Vagina (tissue), 2 donors: ENCODE data around the gene CDK5R2. TPM values are rescaled to one million over a fixed set of nuclear protein-coding genes. Genes with fewer than 3 reads are reported as not detected.

Experiments
- DNase-seq, 2 donors: peaks; one replicate each; pipeline ENCODE4 v3.0.0-alpha.2; 2017; ENCODE audit errors: extremely low spot score in 2 of 2
- H3K27ac ChIP-seq: fragments of 200-600 bp; sonication (generic); one replicate; pipeline ENCODE4 v1.5.1; 2019
- H3K27me3 ChIP-seq: fragments of 200-600 bp; sonication (generic); one replicate; pipeline ENCODE4 v1.5.1; 2019
- H3K36me3 ChIP-seq, 2 donors: fragments of 200-600 bp; sonication (generic); one replicate each; pipeline ENCODE4 v1.5.1; 2017 to 2019
- H3K4me1 ChIP-seq: fragments of 200-600 bp; sonication (generic); one replicate; pipeline ENCODE4 v1.5.1; 2019
- H3K4me3 ChIP-seq, 2 donors: fragments of 200-600 bp; sonication (generic); 1 replicate in 1 of 2; 2 replicates in 1 of 2; pipeline ENCODE4 v1.5.1; 2016 to 2019
- H3K9me3 ChIP-seq: fragments of 200-600 bp; sonication (generic); one replicate; pipeline ENCODE4 v1.5.1; 2019
- CTCF ChIP-seq, 3 experiments: fragments of 450-650 bp in 2 of 3; fragments of 200-600 bp in 1 of 3; sonication (generic) in 1 of 3; IDR thresholded peaks; one replicate each; pipeline ENCODE4 v1.5.1; 2017 to 2019; ENCODE audit warnings: antibody characterized with exemption in 3 of 3, mild to moderate bottlenecking in 2 of 3, moderate library complexity in 2 of 3
- POLR2A ChIP-seq, 2 donors: fragments of 450-650 bp; IDR thresholded peaks; one replicate each; pipeline ENCODE4 v1.6.1; 2017; ENCODE audit warnings: antibody characterized with exemption in 2 of 2, mild to moderate bottlenecking in 2 of 2, moderate library complexity in 2 of 2
- POLR2AphosphoS5 ChIP-seq, 2 donors: sonication (generic); formaldehyde crosslinking; IDR thresholded peaks; one replicate each; pipeline ENCODE4 v1.9.0; 2017; ENCODE audit warnings: antibody characterized with exemption in 2 of 2, mild to moderate bottlenecking in 2 of 2, low read depth in 1 of 2; ENCODE audit not compliant: insufficient read depth in 1 of 2
- intact Hi-C: fragments of 100-400 bp; cut with DNase I; formaldehyde crosslinking; loops from one replicate; pipeline ENCODE4 v1.15.1; 2023
- microRNA counts, 2 donors: library from miRNA; unstranded; fragments of <30 nt; microRNA quantifications; one replicate each; lab custom pipeline; 2016 to 2017
- microRNA-seq: library from miRNA; unstranded; fragments of <30 nt; microRNA quantifications from one replicate; pipeline ENCODE4, GENCODE V29; 2017; ENCODE audit warnings: borderline number of aligned reads, borderline replicate concordance
- small RNA-seq: library from RNA; depleted of rRNA; stranded (forward); fragments of <200 nt; gene quantifications from one replicate; pipeline ENCODE3, GENCODE V24; 2016
- total RNA-seq: library from RNA; depleted of rRNA; stranded (reverse); fragments of >200 nt; gene quantifications from one replicate; pipeline ENCODE4 v1.2.3, GENCODE V29; 2016

The CDK5R2 gene
- total RNA-seq, 1 donor from 2014 or later, result 0.49 TPM

DNA sequence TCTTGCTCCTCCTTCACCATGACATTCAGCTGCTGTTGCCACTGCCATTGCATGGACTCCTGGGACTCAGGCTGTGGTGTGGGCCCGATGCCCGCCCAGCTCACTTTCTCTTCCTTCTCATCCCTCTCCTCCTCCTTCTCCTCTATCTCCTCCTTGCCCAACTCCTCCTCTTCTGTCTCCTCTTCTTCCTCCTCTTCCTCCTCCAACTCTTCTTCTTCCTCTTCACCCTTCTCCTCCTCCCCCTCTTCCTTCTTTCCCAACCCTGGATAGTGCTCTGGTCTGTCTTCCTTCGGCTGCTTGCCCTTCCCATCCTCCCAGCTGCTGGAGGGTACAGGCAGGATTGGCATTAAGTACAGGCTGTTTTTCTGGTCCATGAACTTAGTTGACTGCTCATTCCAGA lies 44.5 kb downstream of the CDK5R2 start:
- no peaks in the 10 kb centered on the region for H3K36me3 ChIP-seq
- intact Hi-C loops, result no loop called here
- H3K27ac ChIP-seq, result no peak overlapping the region
- DNase-seq, result no peak
- TF ChIP-seq POLR2A (IDR thresholded peaks at IDR 0.05), result no peak
- no peak for TF ChIP-seq CTCF (IDR thresholded peaks at IDR 0.05)
- TF ChIP-seq POLR2AphosphoS5 (IDR thresholded peaks at IDR 0.05; ENCODE audit: insufficient read depth in 1 of 2, low read depth in 1 of 2), result no peak
- peaks cover 14% of the 10 kb centered on the region for H3K27me3 ChIP-seq
- H3K4me3 ChIP-seq, result no peak overlapping the region
- peaks cover 23% of the 10 kb centered on the region for H3K4me1 ChIP-seq
- no peaks in the 10 kb centered on the region for H3K9me3 ChIP-seq

DNA sequence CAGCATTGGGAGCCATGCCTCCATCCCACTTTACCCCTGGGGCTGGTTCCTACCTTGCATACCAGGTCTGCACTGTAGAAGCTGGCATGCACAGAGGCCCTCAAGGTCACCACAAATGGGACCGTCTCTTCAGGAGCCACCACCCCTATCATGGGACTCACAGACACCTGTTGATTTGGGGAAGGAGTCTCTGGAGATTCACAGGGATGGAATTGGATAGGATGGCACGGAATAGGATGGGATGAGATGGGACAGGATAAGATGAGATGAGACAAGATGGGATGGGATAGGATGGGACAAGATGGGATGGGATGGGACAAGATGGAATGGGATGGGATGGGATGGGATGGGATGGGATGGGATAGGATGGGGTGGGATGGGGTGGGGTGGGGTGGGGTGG lies 49.8 kb downstream of the CDK5R2 start:
- no peak for TF ChIP-seq POLR2AphosphoS5 (IDR thresholded peaks at IDR 0.05; ENCODE audit: insufficient read depth in 1 of 2, low read depth in 1 of 2)
- no peak for TF ChIP-seq POLR2A (IDR thresholded peaks at IDR 0.05)
- TF ChIP-seq CTCF (IDR thresholded peaks at IDR 0.05), result no peak
- no peaks in the 10 kb centered on the region for H3K9me3 ChIP-seq
- no peak for DNase-seq
- no peak overlapping the region for H3K27ac ChIP-seq
- intact Hi-C loops, result no loop called here
- H3K36me3 ChIP-seq, result no peaks in the 10 kb centered on the region
- H3K4me3 ChIP-seq, result no peak overlapping the region
- H3K4me1 ChIP-seq, result no peaks in the 10 kb centered on the region
- no peaks in the 10 kb centered on the region for H3K27me3 ChIP-seq

- intact Hi-C loops, result no loop called here
- no peaks in the 10 kb centered on the region for H3K4me1 ChIP-seq
- no peaks in the 10 kb centered on the region for H3K36me3 ChIP-seq
- no peaks in the 10 kb centered on the region for H3K9me3 ChIP-seq
- no peak overlapping the region for H3K4me3 ChIP-seq
- no peak for TF ChIP-seq CTCF (IDR thresholded peaks at IDR 0.05)
- TF ChIP-seq POLR2A (IDR thresholded peaks at IDR 0.05), result no peak
- no peak for TF ChIP-seq POLR2AphosphoS5 (IDR thresholded peaks at IDR 0.05; ENCODE audit: insufficient read depth in 1 of 2, low read depth in 1 of 2)
- H3K27ac ChIP-seq, result no peak overlapping the region
- DNase-seq, result no peak
- no peaks in the 10 kb centered on the region for H3K27me3 ChIP-seq
Measured at GRCh38 chr2:219010162-219010756, 50.8 kb downstream of the CDK5R2 start.

- H3K9me3 ChIP-seq, result no peaks in the 10 kb centered on the region
- no peak overlapping the region for H3K27ac ChIP-seq
- intact Hi-C loops, result no loop called here
- no peaks in the 10 kb centered on the region for H3K4me1 ChIP-seq
- no peaks in the 10 kb centered on the region for H3K27me3 ChIP-seq
- TF ChIP-seq POLR2A (IDR thresholded peaks at IDR 0.05) (no peak), CTCF (IDR thresholded peaks at IDR 0.05) (no peak), POLR2AphosphoS5 (IDR thresholded peaks at IDR 0.05; ENCODE audit: insufficient read depth in 1 of 2, low read depth in 1 of 2) (no peak)
- H3K36me3 ChIP-seq, result no peaks in the 10 kb centered on the region
- no peak for DNase-seq
- no peak overlapping the region for H3K4me3 ChIP-seq
Measured at GRCh38 chr2:219010873-219011272, 51.4 kb downstream of the CDK5R2 start.

MicroRNAs encoded within 50 kb of the gene (microRNA counts, 767-probe panel; counts per million panel counts)
- microRNA hsa-miR-375 (lab: Ali Mortazavi, UCI), result 261 to 2,447 counts per million in 2 donors

Small RNA genes within 50 kb of the gene (microRNA-seq; reads per million reads assigned to microRNA genes)
- gene MIR375, result 3,330 reads per million, percentile 88 among the genes with 10 or more reads in this experiment

Small RNA genes within 50 kb of the gene (small RNA-seq; reads per million reads assigned to genes)
- 186 reads per million, percentile 97 among the genes with 10 or more reads in this experiment for gene MIR375
- not detected for gene RNU6-642P

Other genes starting within 250 kb of the CDK5R2 start
- gene TTLL4, start 248.8 kb upstream of the CDK5R2 start, total RNA-seq, result 23.3 TPM
- 30.0 TPM for gene CYP27A1, start 177.5 kb upstream of the CDK5R2 start, total RNA-seq
- gene PRKAG3, start 127.9 kb upstream of the CDK5R2 start, total RNA-seq, result not detected
- gene WNT6, start 99.9 kb upstream of the CDK5R2 start, total RNA-seq, result 2.0 TPM
- 2.5 TPM for gene WNT10A, start 78.8 kb upstream of the CDK5R2 start, total RNA-seq
- gene FEV, start 25.5 kb downstream of the CDK5R2 start, total RNA-seq, result not detected
- not detected for gene CRYBA2, start 33.8 kb downstream of the CDK5R2 start, total RNA-seq
- gene CFAP65, start 81.8 kb downstream of the CDK5R2 start, total RNA-seq, result not detected
- gene IHH, start 101.3 kb downstream of the CDK5R2 start, total RNA-seq, result not detected
- gene NHEJ1, start 201.1 kb downstream of the CDK5R2 start, total RNA-seq, result 17.7 TPM
- gene SLC23A3, start 210.4 kb downstream of the CDK5R2 start, total RNA-seq, result 5.4 TPM
- 32.2 TPM for gene CNPPD1, start 217.3 kb downstream of the CDK5R2 start, total RNA-seq
- gene RETREG2, start 218.6 kb downstream of the CDK5R2 start, total RNA-seq, result 43.7 TPM
- gene ZFAND2B, start 247.1 kb downstream of the CDK5R2 start, total RNA-seq, result 52.1 TPM